ENCODE measurements around the gene PANX3. TPM values are rescaled to one million over a fixed set of nuclear protein-coding genes. Genes with fewer than 3 reads are reported as not detected.
"Not testable (repeated sequence)": the region's sequence is repeated elsewhere in the genome, so short reads cannot be mapped to it uniquely, and the experiment has no call there.

Gene PANX3
- not detected for polyA plus RNA-seq (2012; ENCODE audit: insufficient read depth, insufficient read length)

GRCh38 chr11:124611064-124611463 lies at the start of gene PANX3:
Gene PANX3 (plus strand): TSS chr11:124611428. CDS start chr11:124611557, 129 bp downstream.
- peak within 1 kb of the TSS; percentile 4; the same call in 1 of the 2 replicates for H3K4me3 ChIP-seq (ENCODE audit: low read length)
- no peak for DNase-seq (ENCODE audit: low read depth, low spot score)

- no peak for DNase-seq (ENCODE audit: low read depth, low spot score)
- H3K4me3 ChIP-seq (ENCODE audit: low read length), result no peak within 1 kb of the TSS
Observed at GRCh38 chr11:124569697-124570096, 41.5 kb upstream of the PANX3 start, which contains the start of gene OR8A1. Gene OR8A1 (plus strand): TSS chr11:124569997. CDS start chr11:124570120, 123 bp downstream.

GRCh38 chr11:124570160-124570559 lies 41.1 kb upstream of the PANX3 start:
- H3K4me3 ChIP-seq (ENCODE audit: low read length), result no peak overlapping the region
- no peak for DNase-seq (ENCODE audit: low read depth, low spot score)

- DNase-seq (ENCODE audit: low read depth, low spot score), result no peak
- no peak overlapping the region for H3K4me3 ChIP-seq (ENCODE audit: low read length)
Observed at GRCh38 chr11:124577716-124578427, 33.4 kb upstream of the PANX3 start.

GRCh38 chr11:124578761-124579160 lies 32.5 kb upstream of the PANX3 start:
- no peak for DNase-seq (ENCODE audit: low read depth, low spot score)
- H3K4me3 ChIP-seq (ENCODE audit: low read length), result no peak overlapping the region

GRCh38 chr11:124581817-124582216 lies 29.4 kb upstream of the PANX3 start:
- no peak for DNase-seq (ENCODE audit: low read depth, low spot score)
- H3K4me3 ChIP-seq (ENCODE audit: low read length), result no peak overlapping the region

- no peak for DNase-seq (ENCODE audit: low read depth, low spot score)
- H3K4me3 ChIP-seq (ENCODE audit: low read length), result no peak overlapping the region
Observed at GRCh38 chr11:124582565-124582964, 28.7 kb upstream of the PANX3 start.

GRCh38 chr11:124583781-124584180 lies 27.4 kb upstream of the PANX3 start:
- no peak for DNase-seq (ENCODE audit: low read depth, low spot score)

GRCh38 chr11:124584681-124585372 lies 26.4 kb upstream of the PANX3 start:
- no peak overlapping the region for H3K4me3 ChIP-seq (ENCODE audit: low read length)
- no peak for DNase-seq (ENCODE audit: low read depth, low spot score)

More at GRCh38 chr11:124583781-124584180, 27.4 kb upstream of the PANX3 start:
- no peak overlapping the region for H3K4me3 ChIP-seq (ENCODE audit: low read length)

GRCh38 chr11:124586238-124586860 lies 24.9 kb upstream of the PANX3 start:
- DNase-seq (ENCODE audit: low read depth, low spot score), result peak; percentile 55
- H3K4me3 ChIP-seq (ENCODE audit: low read length), result no peak overlapping the region

GRCh38 chr11:124591430-124591829 lies 19.8 kb upstream of the PANX3 start:
- H3K4me3 ChIP-seq (ENCODE audit: low read length), result no peak overlapping the region
- no peak for DNase-seq (ENCODE audit: low read depth, low spot score)

- H3K4me3 ChIP-seq (ENCODE audit: low read length), result no peak overlapping the region
- DNase-seq (ENCODE audit: low read depth, low spot score), result no peak
Observed at GRCh38 chr11:124592627-124593026, 18.6 kb upstream of the PANX3 start.

- no peak for DNase-seq (ENCODE audit: low read depth, low spot score)
- no peak overlapping the region for H3K4me3 ChIP-seq (ENCODE audit: low read length)
Observed at GRCh38 chr11:124595302-124595701, 15.9 kb upstream of the PANX3 start.

- no peak for DNase-seq (ENCODE audit: low read depth, low spot score)
- no peak overlapping the region for H3K4me3 ChIP-seq (ENCODE audit: low read length)
Observed at GRCh38 chr11:124597626-124598025, 13.6 kb upstream of the PANX3 start.

- DNase-seq (ENCODE audit: low read depth, low spot score), result no peak
- no peak overlapping the region for H3K4me3 ChIP-seq (ENCODE audit: low read length)
Observed at GRCh38 chr11:124600621-124601320, 10.5 kb upstream of the PANX3 start.

GRCh38 chr11:124602193-124602592 lies 9.0 kb upstream of the PANX3 start:
- no peak for DNase-seq (ENCODE audit: low read depth, low spot score)
- H3K4me3 ChIP-seq (ENCODE audit: low read length), result no peak overlapping the region

- not testable (repeated sequence) for DNase-seq (ENCODE audit: low read depth, low spot score); H3K4me3 ChIP-seq (ENCODE audit: low read length)
Observed at GRCh38 chr11:124602723-124603122, 8.5 kb upstream of the PANX3 start.

- no peak for DNase-seq (ENCODE audit: low read depth, low spot score)
- no peak overlapping the region for H3K4me3 ChIP-seq (ENCODE audit: low read length)
Observed at GRCh38 chr11:124605719-124606118, 5.5 kb upstream of the PANX3 start.

- H3K4me3 ChIP-seq (ENCODE audit: low read length), result no peak overlapping the region
- no peak for DNase-seq (ENCODE audit: low read depth, low spot score)
Observed at GRCh38 chr11:124608147-124608546, 3.1 kb upstream of the PANX3 start.
